Neural crest cell (in vitro differentiated cells): ENCODE results near the gene IL1A. TPM values are rescaled to one million over a fixed set of nuclear protein-coding genes. Genes with fewer than 3 reads are reported as not detected.

Experiments
- DNase-seq: peaks from one replicate; pipeline ENCODE4 v3.0.0; 2021; ENCODE audit warnings: low read depth, mixed read lengths, low spot score
- H3K27ac Mint-ChIP-seq: one replicate; pipeline ENCODE4 v1.8.0; 2021; ENCODE audit warnings: mild to moderate bottlenecking, mixed read lengths; ENCODE audit not compliant: unreplicated experiment
- H3K27me3 Mint-ChIP-seq: 2 replicates; pipeline ENCODE4 v1.8.0; 2021; ENCODE audit warnings: low read depth, mild to moderate bottlenecking, mixed read lengths
- H3K36me3 Mint-ChIP-seq: 2 replicates; pipeline ENCODE4 v1.8.0; 2021; ENCODE audit warnings: low read depth, mild to moderate bottlenecking, mixed read lengths
- H3K4me1 Mint-ChIP-seq: 2 replicates; pipeline ENCODE4 v1.8.0; 2021; ENCODE audit warnings: mixed read lengths
- H3K4me3 Mint-ChIP-seq: one replicate; pipeline ENCODE4 v1.8.0; 2021; ENCODE audit warnings: mild to moderate bottlenecking, mixed read lengths
- H3K9me3 Mint-ChIP-seq: 2 replicates; pipeline ENCODE4 v1.8.0; 2021; ENCODE audit warnings: mixed read lengths
- CTCF ChIP-seq: fragments of 200-600 bp; sonication (generic); conservative IDR thresholded peaks from 2 replicates; pipeline ENCODE4 v1.5.0; 2021; ENCODE audit warnings: antibody characterized with exemption, mild to moderate bottlenecking
- total RNA-seq: library from RNA; stranded (reverse); gene quantifications from 2 replicates; pipeline ENCODE4 v1.2.1, GENCODE V29; 2021

The IL1A gene
- total RNA-seq, 1 donor from 2014 or later, result not detected

GRCh38 chr2:112821142-112821541 is 36.8 kb upstream of the IL1A start:
- H3K27ac Mint-ChIP-seq, result no peak overlapping the region
- no peaks in the 10 kb centered on the region for H3K27me3 Mint-ChIP-seq
- H3K9me3 Mint-ChIP-seq, result peaks cover 3% of the 10 kb centered on the region
- no peak for TF ChIP-seq CTCF
- no peak for DNase-seq
- H3K4me1 Mint-ChIP-seq, result peaks cover 21% of the 10 kb centered on the region
- H3K36me3 Mint-ChIP-seq, result no peaks in the 10 kb centered on the region
- H3K4me3 Mint-ChIP-seq, result no peak overlapping the region

GRCh38 chr2:112820343-112820742 is 36.0 kb upstream of the IL1A start:
- Mint-ChIP-seq H3K27ac (no peak overlapping the region), H3K4me3 (no peak overlapping the region), H3K36me3 (no peaks in the 10 kb centered on the region), H3K9me3 (peaks cover 3% of the 10 kb centered on the region), H3K4me1 (peaks cover 21% of the 10 kb centered on the region), H3K27me3 (no peaks in the 10 kb centered on the region)
- no peak for TF ChIP-seq CTCF
- DNase-seq, result no peak

GRCh38 chr2:112819081-112819480 is 34.8 kb upstream of the IL1A start:
- Mint-ChIP-seq H3K4me3 (no peak overlapping the region), H3K9me3 (peaks cover 3% of the 10 kb centered on the region), H3K4me1 (peaks cover 26% of the 10 kb centered on the region), H3K36me3 (no peaks in the 10 kb centered on the region), H3K27ac (no peak overlapping the region), H3K27me3 (no peaks in the 10 kb centered on the region)
- TF ChIP-seq CTCF, result no peak
- DNase-seq, result no peak

DNA sequence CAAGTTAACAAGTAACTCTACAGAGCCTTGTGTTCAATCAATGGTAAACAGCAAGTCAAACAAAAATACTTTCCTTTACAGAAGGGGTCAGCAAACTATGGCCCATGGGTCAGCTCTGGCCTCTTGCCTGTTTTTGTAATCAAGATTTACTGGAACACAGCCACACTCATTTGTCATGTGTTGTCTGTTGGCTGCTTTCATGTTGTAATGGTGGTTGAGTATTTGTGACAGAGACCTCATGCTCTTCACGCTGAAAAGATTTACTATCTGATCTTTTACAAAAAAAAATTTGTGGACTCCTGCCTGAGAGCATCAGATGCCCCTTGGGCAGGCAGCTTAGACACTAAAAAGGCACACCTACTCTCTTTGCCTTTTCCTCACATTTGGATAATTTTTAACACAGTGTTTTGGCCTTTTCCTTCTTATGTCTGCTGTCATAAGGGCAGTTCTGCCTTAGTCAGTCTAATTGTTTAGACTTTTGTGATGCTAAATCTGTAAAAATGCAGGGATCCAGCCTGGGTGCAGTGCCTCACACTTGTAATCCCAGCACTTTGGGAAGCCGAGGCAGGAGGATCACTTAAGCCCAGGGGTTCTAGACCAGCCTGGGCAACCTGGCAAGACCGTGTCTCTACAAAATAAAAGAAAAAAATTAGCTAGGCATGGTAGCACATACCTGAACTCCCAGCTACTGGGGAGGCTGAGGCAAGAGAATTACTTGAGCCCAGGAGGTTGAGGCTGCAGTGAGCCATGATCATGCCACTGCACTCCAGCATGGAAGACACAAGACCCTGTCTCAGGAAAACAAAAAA is 34.0 kb upstream of the IL1A start:
- Mint-ChIP-seq H3K36me3 (no peaks in the 10 kb centered on the region), H3K27me3 (no peaks in the 10 kb centered on the region), H3K9me3 (peaks cover 2% of the 10 kb centered on the region), H3K27ac (no peak overlapping the region), H3K4me1 (peaks cover 30% of the 10 kb centered on the region), H3K4me3 (no peak overlapping the region)
- no peak for DNase-seq
- TF ChIP-seq CTCF, result no peak

DNA sequence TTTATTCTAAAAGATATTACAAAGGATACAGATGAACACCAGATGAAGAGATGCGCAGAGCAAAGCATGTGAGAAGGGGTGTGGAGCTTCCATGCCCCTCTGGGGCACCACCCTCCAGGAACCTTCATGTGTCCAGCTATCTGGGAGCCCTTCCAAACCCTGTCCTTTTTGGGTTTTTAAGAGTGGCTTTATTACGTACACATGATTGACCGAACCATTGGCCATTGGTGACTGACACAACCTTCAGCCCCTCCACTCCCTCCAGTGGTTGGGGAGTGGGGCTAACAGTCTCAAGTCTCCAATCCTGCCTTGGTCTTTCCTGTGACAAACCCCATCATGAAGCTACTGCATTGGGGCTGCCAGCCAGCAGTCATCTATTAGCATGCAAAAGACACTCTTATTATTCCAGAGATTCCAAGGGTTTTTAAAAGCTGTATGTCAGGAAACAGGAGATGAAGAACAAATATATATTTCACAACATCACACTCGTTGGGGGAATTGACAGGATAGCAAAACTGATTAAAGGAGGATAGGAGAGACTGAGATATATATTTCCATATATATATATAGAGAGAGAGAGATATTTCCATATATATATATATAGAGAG is 32.9 kb upstream of the IL1A start:
- Mint-ChIP-seq H3K27me3 (no peaks in the 10 kb centered on the region), H3K4me1 (peaks cover 41% of the 10 kb centered on the region), H3K9me3 (no peaks in the 10 kb centered on the region)

More for the DNA sequence above, 32.9 kb upstream of the IL1A start:
- TF ChIP-seq CTCF, result no peak
- H3K36me3 Mint-ChIP-seq, result no peaks in the 10 kb centered on the region
- no peak overlapping the region for H3K27ac Mint-ChIP-seq
- DNase-seq, result no peak
- H3K4me3 Mint-ChIP-seq, result no peak overlapping the region
